ENCODE results near the gene INTS11.
A peak's percentile ranks its signal among the peaks of the same experiment; 100 is the strongest.
"Not testable (repeated sequence)": the region's sequence is repeated elsewhere in the genome, so short reads cannot be mapped to it uniquely, and the experiment has no call there.

The INTS11 gene

DNA sequence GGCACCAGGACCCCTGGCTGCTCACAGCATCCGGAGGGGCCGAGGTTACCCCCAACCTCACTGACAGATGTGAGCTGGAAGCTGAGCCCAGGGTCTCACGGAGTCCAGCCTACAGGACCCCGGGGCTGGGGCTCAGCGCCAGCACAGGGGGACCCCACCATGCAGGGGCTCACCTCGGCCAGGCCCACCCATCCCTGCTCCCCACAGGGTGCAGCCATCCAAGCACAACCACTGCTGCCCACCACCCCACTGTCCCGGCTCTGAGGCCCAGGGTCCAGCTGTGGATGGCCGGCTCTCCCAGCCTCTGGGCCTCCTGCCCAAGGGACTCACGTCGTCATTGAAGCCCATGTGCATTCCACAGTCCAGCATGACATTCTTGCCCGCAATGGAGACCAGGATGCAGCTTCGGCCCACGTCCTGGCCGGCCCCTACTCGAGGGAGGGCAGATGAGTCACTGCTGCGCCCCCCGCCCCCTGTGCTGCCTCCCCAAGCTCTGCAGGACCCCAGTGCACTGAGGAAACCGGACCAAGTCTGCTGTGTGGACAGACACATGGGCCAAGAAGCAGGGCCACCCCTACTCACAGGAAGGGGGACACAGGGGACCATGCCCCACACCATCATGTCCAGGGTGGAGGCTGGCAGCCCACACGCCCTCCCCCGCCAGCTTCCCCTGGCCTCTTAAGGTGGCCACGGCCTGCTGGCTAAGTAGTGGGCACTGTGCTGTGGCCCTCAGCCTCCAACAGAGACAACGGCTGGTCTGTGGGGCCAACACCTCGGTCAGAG is 3.6 kb downstream of the INTS11 start:
- DNase-seq (ENCODE audit: low spot score) = no peak
- TF ChIP-seq, protein P1, sequence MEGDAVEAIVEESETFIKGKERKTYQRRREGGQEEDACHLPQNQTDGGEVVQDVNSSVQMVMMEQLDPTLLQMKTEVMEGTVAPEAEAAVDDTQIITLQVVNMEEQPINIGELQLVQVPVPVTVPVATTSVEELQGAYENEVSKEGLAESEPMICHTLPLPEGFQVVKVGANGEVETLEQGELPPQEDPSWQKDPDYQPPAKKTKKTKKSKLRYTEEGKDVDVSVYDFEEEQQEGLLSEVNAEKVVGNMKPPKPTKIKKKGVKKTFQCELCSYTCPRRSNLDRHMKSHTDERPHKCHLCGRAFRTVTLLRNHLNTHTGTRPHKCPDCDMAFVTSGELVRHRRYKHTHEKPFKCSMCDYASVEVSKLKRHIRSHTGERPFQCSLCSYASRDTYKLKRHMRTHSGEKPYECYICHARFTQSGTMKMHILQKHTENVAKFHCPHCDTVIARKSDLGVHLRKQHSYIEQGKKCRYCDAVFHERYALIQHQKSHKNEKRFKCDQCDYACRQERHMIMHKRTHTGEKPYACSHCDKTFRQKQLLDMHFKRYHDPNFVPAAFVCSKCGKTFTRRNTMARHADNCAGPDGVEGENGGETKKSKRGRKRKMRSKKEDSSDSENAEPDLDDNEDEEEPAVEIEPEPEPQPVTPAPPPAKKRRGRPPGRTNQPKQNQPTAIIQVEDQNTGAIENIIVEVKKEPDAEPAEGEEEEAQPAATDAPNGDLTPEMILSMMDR (IDR thresholded peaks at IDR 0.05) = no peak
- H3K4me3 ChIP-seq = no peak overlapping the region
- H3K27ac ChIP-seq = peak overlapping the region in 1 of 2 donors; percentile 41

DNA sequence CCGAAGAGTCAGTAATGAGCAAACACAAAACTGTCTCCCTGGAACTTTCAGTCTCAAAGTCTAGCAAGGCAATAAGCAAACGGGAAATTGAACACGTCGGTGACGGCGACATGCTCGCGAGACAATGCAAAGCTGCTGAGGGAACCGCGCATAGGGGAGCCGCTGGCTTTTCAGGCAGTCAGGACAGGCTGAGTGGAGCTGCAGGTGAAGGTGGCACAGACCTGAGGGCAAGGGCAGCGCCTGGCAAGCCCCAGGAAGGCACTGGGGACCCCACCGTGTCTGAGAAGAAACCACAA is 4.9 kb downstream of the INTS11 start:
- DNase-seq (ENCODE audit: low spot score) = no peak
- H3K4me3 ChIP-seq = no peak overlapping the region
- no peak overlapping the region for H3K27ac ChIP-seq
- TF ChIP-seq, protein P1 (IDR thresholded peaks at IDR 0.05) = no peak

DNA sequence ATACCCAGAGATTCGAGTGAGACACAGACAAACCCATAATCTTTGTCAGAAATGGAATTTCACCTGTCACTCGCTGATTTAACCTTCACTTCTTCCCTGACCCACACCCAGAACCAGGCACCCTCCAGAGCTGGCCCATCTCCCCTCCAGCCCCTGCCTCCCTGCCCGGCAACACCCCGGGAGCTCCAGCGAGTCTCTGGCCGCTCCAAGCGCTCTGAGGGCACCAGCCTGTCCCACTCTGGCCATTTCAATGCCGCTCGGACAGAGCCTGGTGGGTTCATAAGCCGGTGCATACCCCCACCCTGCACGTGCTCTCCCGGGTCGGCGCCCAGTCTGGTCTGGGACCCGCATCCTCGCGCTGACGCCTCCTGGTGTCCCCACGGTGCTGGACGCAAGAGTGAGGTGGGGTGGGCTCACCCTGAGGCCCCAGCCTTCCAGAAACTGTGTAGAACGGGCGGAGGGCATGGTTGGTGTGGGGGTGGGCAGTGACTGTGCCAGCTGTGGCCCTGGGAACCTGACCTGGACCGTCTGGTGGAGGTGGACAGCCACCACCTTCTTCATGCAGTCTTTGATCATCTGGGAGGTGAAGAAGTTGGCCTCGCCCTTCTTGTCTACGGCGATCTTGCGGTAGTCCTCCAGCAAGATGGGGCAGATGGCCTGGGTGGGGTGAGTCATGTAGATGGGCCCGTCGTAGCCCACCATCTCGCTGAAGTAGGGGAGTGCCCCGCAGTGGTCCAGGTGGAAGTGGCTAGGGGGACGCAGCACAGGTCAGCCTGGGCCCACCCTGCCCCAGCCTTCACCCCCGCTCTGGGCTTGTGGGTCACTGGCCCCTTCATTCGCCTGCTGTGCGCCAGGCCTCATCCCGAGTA is 5.4 kb downstream of the INTS11 start:
- peak overlapping the region; percentile 15 to 70 for H3K27ac ChIP-seq
- no peak overlapping the region for H3K4me3 ChIP-seq
- TF ChIP-seq, protein P1 (IDR thresholded peaks at IDR 0.05) = no peak
- no peak for DNase-seq (ENCODE audit: low spot score)

- no peak overlapping the region for H3K4me3 ChIP-seq
- no peak for DNase-seq (ENCODE audit: low spot score)
- H3K27ac ChIP-seq = peak overlapping the region; percentile 39 to 55
- TF ChIP-seq, protein P1 (IDR thresholded peaks at IDR 0.05) = no peak
Measured at GRCh38 chr1:1318131-1318652, 6.3 kb downstream of the INTS11 start.

- Histone ChIP-seq H3K4me3 (no peak overlapping the region), H3K27ac (peak overlapping the region; percentile 39 to 55)
- TF ChIP-seq, protein P1 (IDR thresholded peaks at IDR 0.05) = no peak
- DNase-seq (ENCODE audit: low spot score) = no peak
Measured at GRCh38 chr1:1317420-1317819, 7.0 kb downstream of the INTS11 start.

- H3K4me3 ChIP-seq; H3K27ac ChIP-seq; DNase-seq (ENCODE audit: low spot score): not testable (repeated sequence)
Measured at GRCh38 chr1:1316199-1316598, 8.3 kb downstream of the INTS11 start.

- H3K4me3 ChIP-seq = no peak overlapping the region
- H3K27ac ChIP-seq = peak overlapping the region in 1 of 2 donors; percentile 7
- no peak for DNase-seq (ENCODE audit: low spot score)
- TF ChIP-seq, protein P1 (IDR thresholded peaks at IDR 0.05) = no peak
Measured at GRCh38 chr1:1315435-1315954, 9.0 kb downstream of the INTS11 start.
